AG04450 (cell line): ENCODE measurements around the gene GALNT7. TPM values are rescaled to one million over a fixed set of nuclear protein-coding genes. Genes with fewer than 3 reads are reported as not detected.
A peak's percentile ranks its signal among the peaks of the same experiment; 100 is the strongest.
"Not testable (repeated sequence)": the region's sequence is repeated elsewhere in the genome, so short reads cannot be mapped to it uniquely, and the experiment has no call there.

Source experiments
- CTCF ChIA-PET: fragments of 300-600, 350-600 bp; formaldehyde crosslinking; extraction: SDS; loops from one replicate; lab custom pipeline; 2022; ENCODE audit warnings: antibody characterized with exemption, inconsistent platforms; lab: Charles Lee
- POLR2A ChIA-PET: fragments of 350-600 bp; formaldehyde crosslinking; extraction: SDS; loops from one replicate; lab custom pipeline; 2021; ENCODE audit warnings: antibody characterized with exemption, inconsistent platforms; lab: Yijun Ruan, JAX
- DNase-seq: peaks from one replicate; pipeline ENCODE4 v3.0.0-alpha.2; 2011; ENCODE audit warnings: low read depth, low spot score
- H3K27ac ChIP-seq: one replicate; pipeline ENCODE4 v1.5.1; 2012; ENCODE audit warnings: low read depth, low read length, control low read depth
- H3K27me3 ChIP-seq: one replicate; pipeline ENCODE4 v1.6.0; 2012; ENCODE audit warnings: low read length; ENCODE audit not compliant: control insufficient read depth, insufficient read depth
- H3K4me3 ChIP-seq: 2 replicates; pipeline ENCODE4 v1.5.1; 2011; ENCODE audit warnings: mild to moderate bottlenecking, low read depth, low read length, control low read depth
- H3K9me3 ChIP-seq: 2 replicates; pipeline ENCODE4 v1.5.1; 2012; ENCODE audit warnings: low read length; ENCODE audit not compliant: control insufficient read depth, insufficient read depth
- CTCF ChIP-seq: IDR thresholded peaks from 2 replicates; pipeline ENCODE4 v1.5.1; 2011; ENCODE audit warnings: low read depth, low read length, control low read depth, inconsistent platforms
- polyA plus RNA-seq: library from polyadenylated mRNA; depleted of rRNA; stranded (reverse); fragments of >200 nt; gene quantifications from 2 replicates; pipeline ENCODE4 v1.2.3, GENCODE V29; 2011

The GALNT7 gene
- polyA plus RNA-seq, 1 experiment = 47.6 TPM

- peaks cover 6% of the 10 kb centered on the region; the same call in 1 of the 2 replicates for H3K9me3 ChIP-seq
- H3K27me3 ChIP-seq = no peaks in the 10 kb centered on the region
- CTCF ChIA-PET = interaction anchor here (1.1 to 2.5 kb wide), 2 partner anchors 11 to 169 kb away, joined by 4 to 6 read pairs; no protein-coding TSS in a partner anchor
- POLR2A ChIA-PET = interaction anchor here (0.8 to 1.9 kb wide), 3 partner anchors 14 to 1035 kb away, joined by 8 read pairs; partner anchors contain the start of gene GALNT7
- H3K4me3 ChIP-seq = no peak overlapping the region
- DNase-seq = no peak
- TF ChIP-seq CTCF = no peak
- H3K27ac ChIP-seq = no peak overlapping the region
Observed at GRCh38 chr4:173181848-173182247, 13.2 kb downstream of the GALNT7 start.

- DNase-seq = peak; percentile 50
- POLR2A ChIA-PET = interaction anchor here (0.6 to 1.9 kb wide), 5 partner anchors 14 to 1036 kb away, joined by 3 to 8 read pairs (median 8); partner anchors contain the start of gene GALNT7
- CTCF ChIA-PET = interaction anchor here (1.1 to 2.5 kb wide), 2 partner anchors 12 to 169 kb away, joined by 4 to 6 read pairs; no protein-coding TSS in a partner anchor
- peak overlapping the region; percentile 33 for H3K27ac ChIP-seq
- H3K9me3 ChIP-seq = peaks cover 6% of the 10 kb centered on the region; the same call in 1 of the 2 replicates
- H3K4me3 ChIP-seq = no peak overlapping the region
- no peak for TF ChIP-seq CTCF
- H3K27me3 ChIP-seq = no peaks in the 10 kb centered on the region
Observed at GRCh38 chr4:173182403-173182802, 13.8 kb downstream of the GALNT7 start.

- H3K27me3 ChIP-seq, H3K9me3 ChIP-seq, POLR2A ChIA-PET, H3K27ac ChIP-seq, H3K4me3 ChIP-seq, DNase-seq, CTCF ChIA-PET: not testable (repeated sequence)
Observed at GRCh38 chr4:173183659-173184247, 15.1 kb downstream of the GALNT7 start.

- ChIA-PET CTCF (interaction anchor here (0.8 to 2.2 kb wide), 4 partner anchors 15 to 172 kb away, joined by 3 to 8 read pairs (median 4); no protein-coding TSS in a partner anchor), POLR2A (no interaction called here)
- Histone ChIP-seq H3K27me3 (no peaks in the 10 kb centered on the region), H3K9me3 (peaks cover 6% of the 10 kb centered on the region; the same call in 1 of the 2 replicates), H3K4me3 (no peak overlapping the region), H3K27ac (no peak overlapping the region)
- TF ChIP-seq CTCF = no peak
- DNase-seq = no peak
Observed at GRCh38 chr4:173185847-173186510, 17.4 kb downstream of the GALNT7 start.

- H3K9me3 ChIP-seq = peaks cover 6% of the 10 kb centered on the region; the same call in 1 of the 2 replicates
- DNase-seq = no peak
- H3K27me3 ChIP-seq = no peaks in the 10 kb centered on the region
- ChIA-PET POLR2A (no interaction called here), CTCF (no interaction called here)
- no peak overlapping the region for H3K27ac ChIP-seq
- no peak for TF ChIP-seq CTCF
- no peak overlapping the region; the same call in 1 of the 2 replicates for H3K4me3 ChIP-seq
Observed at GRCh38 chr4:173187732-173188131, 19.1 kb downstream of the GALNT7 start.
